HG02642 (cell line): ENCODE results near the gene GMPS.

Experiments
- ATAC-seq: cut with Tn5 transposase; IDR thresholded peaks from one replicate; pipeline ENCODE4 v1.9.1; 2021; ENCODE audit warnings: mild to moderate bottlenecking; ENCODE audit not compliant: unreplicated experiment, poor library complexity

GMPS gene

GRCh38 chr3:155989536-155989935 is 119.1 kb downstream of the GMPS start:
- ATAC-seq, result no peak

DNA sequence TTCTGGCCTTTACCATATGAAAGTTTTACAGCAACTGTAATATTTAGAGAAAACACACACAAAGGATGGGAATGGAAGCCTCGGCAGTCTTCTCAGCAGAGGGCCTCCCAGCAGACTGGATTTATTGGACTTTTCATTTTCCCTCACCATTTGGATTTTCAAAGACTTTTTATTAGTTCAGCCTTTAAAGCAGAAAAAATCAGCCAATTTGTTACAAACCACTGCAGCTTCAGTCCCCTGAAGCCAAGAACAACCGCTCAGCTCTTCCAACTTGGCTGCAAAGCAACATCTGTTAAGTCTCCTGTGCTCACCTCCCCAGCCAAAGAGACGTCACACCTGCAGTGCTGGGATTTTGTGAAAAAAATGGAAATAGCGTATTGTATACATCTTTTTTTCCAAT is 120.8 kb downstream of the GMPS start:
- no peak for ATAC-seq

DNA sequence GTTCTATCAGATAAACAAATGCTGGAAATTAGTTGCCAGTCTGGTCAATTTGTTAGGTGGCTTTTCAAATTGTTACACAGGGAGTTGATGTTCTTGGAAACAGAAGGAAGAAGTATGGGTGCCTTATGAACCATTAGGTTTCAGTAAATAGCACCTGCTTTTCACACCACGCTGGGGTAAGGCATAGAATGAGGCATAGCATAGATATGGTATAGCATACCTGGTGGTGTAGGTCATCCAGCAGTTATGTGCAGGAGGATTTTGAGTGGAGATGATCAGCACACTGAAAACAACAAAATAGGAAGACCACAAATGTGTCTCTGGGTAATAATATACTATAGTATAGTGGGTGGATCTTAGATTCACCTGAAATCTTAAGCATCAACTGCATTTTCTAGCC is 121.4 kb downstream of the GMPS start:
- ATAC-seq, result no peak
